ENCODE results near the gene MYZAP.

The MYZAP gene

GRCh38 chr15:57631386-57632110 is 39.8 kb downstream of the MYZAP start:
- no peak for DNase-seq

GRCh38 chr15:57634290-57634689 is 42.6 kb downstream of the MYZAP start:
- DNase-seq = no peak

- DNase-seq = no peak
Measured at GRCh38 chr15:57635300-57635909, 43.7 kb downstream of the MYZAP start.

GRCh38 chr15:57637846-57638245 is 46.1 kb downstream of the MYZAP start:
- no peak for DNase-seq

- DNase-seq = no peak
Measured at GRCh38 chr15:57639306-57639705, 47.6 kb downstream of the MYZAP start.

GRCh38 chr15:57640930-57641682 is 49.4 kb downstream of the MYZAP start:
- no peak for DNase-seq

GRCh38 chr15:57643826-57644225 is 52.1 kb downstream of the MYZAP start:
- DNase-seq = no peak

GRCh38 chr15:57646087-57646486 is 54.4 kb downstream of the MYZAP start:
- no peak for DNase-seq

- DNase-seq = no peak
Measured at GRCh38 chr15:57647071-57647790, 55.5 kb downstream of the MYZAP start.

- no peak for DNase-seq
Measured at GRCh38 chr15:57647791-57648130, 56.1 kb downstream of the MYZAP start.

- DNase-seq = no peak
Measured at GRCh38 chr15:57649138-57649537, 57.4 kb downstream of the MYZAP start.

- no peak for DNase-seq
Measured at GRCh38 chr15:57651445-57651844, 59.7 kb downstream of the MYZAP start.

GRCh38 chr15:57652481-57652880 is 60.8 kb downstream of the MYZAP start:
- DNase-seq = no peak

- DNase-seq = no peak
Measured at GRCh38 chr15:57654153-57654852, 62.6 kb downstream of the MYZAP start.

GRCh38 chr15:57655053-57655452 is 63.3 kb downstream of the MYZAP start:
- no peak for DNase-seq

GRCh38 chr15:57655809-57656208 is 64.1 kb downstream of the MYZAP start:
- DNase-seq = no peak

- no peak for DNase-seq
Measured at GRCh38 chr15:57656434-57656833, 64.7 kb downstream of the MYZAP start.

GRCh38 chr15:57657619-57658018 is 65.9 kb downstream of the MYZAP start:
- no peak for DNase-seq

- no peak for DNase-seq
Measured at GRCh38 chr15:57662091-57662744, 70.5 kb downstream of the MYZAP start.

- DNase-seq = no peak
Measured at GRCh38 chr15:57662802-57663201, 71.1 kb downstream of the MYZAP start.

GRCh38 chr15:57663262-57663661 is 71.6 kb downstream of the MYZAP start:
- no peak for DNase-seq

GRCh38 chr15:57665194-57665593 is 73.5 kb downstream of the MYZAP start:
- DNase-seq = no peak
